NB4 (cell line): ENCODE results near the gene TAF10.

Experiments
- CTCF ChIP-seq: IDR thresholded peaks from one replicate; pipeline ENCODE4 v1.5.1; 2012; ENCODE audit warnings: low read depth, low read length
- MYC ChIP-seq: IDR thresholded peaks from 2 replicates; pipeline ENCODE4 v1.6.1; 2011; ENCODE audit warnings: low read depth, low read length
- POLR2A ChIP-seq: IDR thresholded peaks from 2 replicates; pipeline ENCODE4 v1.6.1; 2011; ENCODE audit warnings: mild to moderate bottlenecking; ENCODE audit not compliant: insufficient read length; ENCODE audit errors: extremely low read depth
- TF ChIP-seq, protein P1 (sequence below): IDR thresholded peaks from 2 replicates; pipeline ENCODE4 v1.6.1; 2011; ENCODE audit warnings: low read depth, low read length

DNA sequence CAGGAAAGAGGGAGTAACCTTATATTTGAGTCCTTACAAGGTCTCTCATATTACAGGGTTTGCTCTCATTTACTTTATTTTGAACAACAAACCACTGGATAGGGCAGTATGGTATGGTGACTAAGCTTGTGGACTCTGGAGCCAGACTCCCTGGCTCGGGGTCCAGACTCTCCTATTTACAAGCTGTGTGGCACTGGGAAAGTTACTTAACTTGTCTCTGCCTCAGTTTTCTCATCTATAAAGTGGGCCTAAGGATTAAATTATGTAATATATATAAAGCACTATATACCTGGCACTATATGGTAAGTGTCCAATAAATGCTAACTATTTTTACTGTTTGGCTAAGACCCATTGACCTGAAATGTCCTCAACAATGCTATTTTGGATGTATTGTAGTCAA, 45.3 kb upstream of the TAF10 start:
- TF ChIP-seq CTCF (no peak), POLR2A (no peak), MYC (no peak)
- TF ChIP-seq, protein P1, sequence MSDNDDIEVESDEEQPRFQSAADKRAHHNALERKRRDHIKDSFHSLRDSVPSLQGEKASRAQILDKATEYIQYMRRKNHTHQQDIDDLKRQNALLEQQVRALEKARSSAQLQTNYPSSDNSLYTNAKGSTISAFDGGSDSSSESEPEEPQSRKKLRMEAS, result no peak
